Measurements from ENCODE around the gene RAPGEF5. TPM values are rescaled to one million over a fixed set of nuclear protein-coding genes. Genes with fewer than 3 reads are reported as not detected.

Gene RAPGEF5
- total RNA-seq, 3 donors from 2014 or later, result 18.7 to 78.0 (median 41.9) TPM

- no peaks in the 10 kb centered on the region for H3K36me3 ChIP-seq
- no peak overlapping the region for H3K4me3 ChIP-seq
- DNase-seq (ENCODE audit: low spot score in 2 of 2), result no peak
- no peaks in the 10 kb centered on the region for H3K9me3 ChIP-seq
- no peaks in the 10 kb centered on the region for H3K4me1 ChIP-seq
- peak overlapping the region in 1 of 2 donors; percentile 23 for H3K27ac ChIP-seq
- TF ChIP-seq CTCF (IDR thresholded peaks at IDR 0.05) (no peak), POLR2AphosphoS5 (IDR thresholded peaks at IDR 0.05) (no peak), POLR2A (IDR thresholded peaks at IDR 0.05) (no peak)
- H3K27me3 ChIP-seq, result no peaks in the 10 kb centered on the region
- intact Hi-C loops (cut with DNase I; ENCODE audit: low total_unique reads), result no loop called here
Observed at GRCh38 chr7:22351329-22351692, 5.6 kb downstream of the RAPGEF5 start.

DNA sequence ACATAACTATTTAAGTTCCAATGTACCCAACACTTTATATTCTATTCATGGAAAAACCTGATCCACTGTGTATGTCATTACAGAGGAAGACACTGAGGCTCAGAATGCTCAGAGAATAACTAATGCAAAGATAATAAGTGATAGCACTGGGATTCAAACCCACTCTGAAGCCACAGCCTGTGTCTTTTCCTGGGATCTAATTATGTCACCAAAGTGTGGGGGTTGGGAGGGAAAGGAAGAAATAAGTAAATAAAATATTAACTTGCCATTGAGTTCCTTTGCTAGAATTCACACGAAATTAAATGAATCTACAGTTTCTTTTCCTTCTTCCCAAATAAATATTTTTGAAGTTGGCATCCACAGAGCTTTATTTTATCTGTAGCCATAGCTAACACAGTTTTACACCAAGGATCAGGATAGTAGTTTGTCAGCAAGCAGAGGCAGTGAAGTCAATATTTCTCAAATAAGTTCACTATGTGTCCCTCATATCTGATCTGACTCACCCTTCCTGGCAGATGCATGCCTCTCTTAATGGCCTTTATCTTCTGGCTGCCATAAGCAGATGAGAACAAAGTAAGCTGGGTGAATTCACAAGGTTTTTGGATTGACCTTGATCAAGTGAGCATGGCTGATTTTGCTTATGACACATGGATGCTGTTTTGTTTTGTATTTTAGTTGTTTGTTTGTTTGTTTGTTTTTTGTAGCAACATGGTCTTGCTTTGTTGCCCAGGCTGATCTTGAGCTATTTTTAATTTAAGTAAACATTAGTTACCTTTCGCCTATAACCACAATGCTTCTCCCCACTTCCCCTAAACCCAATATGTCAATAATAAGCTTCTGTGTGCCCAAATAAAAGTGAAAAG lies 6.3 kb downstream of the RAPGEF5 start:
- no peaks in the 10 kb centered on the region for H3K9me3 ChIP-seq
- no peaks in the 10 kb centered on the region for H3K4me1 ChIP-seq
- no peak for DNase-seq (ENCODE audit: low spot score in 2 of 2)
- no peaks in the 10 kb centered on the region for H3K36me3 ChIP-seq
- H3K27ac ChIP-seq, result peak overlapping the region in 1 of 2 donors; percentile 23
- H3K4me3 ChIP-seq, result no peak overlapping the region
- H3K27me3 ChIP-seq, result no peaks in the 10 kb centered on the region
- intact Hi-C loops (cut with DNase I; ENCODE audit: low total_unique reads), result no loop called here
- TF ChIP-seq POLR2AphosphoS5 (IDR thresholded peaks at IDR 0.05) (no peak), POLR2A (IDR thresholded peaks at IDR 0.05) (no peak), CTCF (IDR thresholded peaks at IDR 0.05) (no peak)

DNA sequence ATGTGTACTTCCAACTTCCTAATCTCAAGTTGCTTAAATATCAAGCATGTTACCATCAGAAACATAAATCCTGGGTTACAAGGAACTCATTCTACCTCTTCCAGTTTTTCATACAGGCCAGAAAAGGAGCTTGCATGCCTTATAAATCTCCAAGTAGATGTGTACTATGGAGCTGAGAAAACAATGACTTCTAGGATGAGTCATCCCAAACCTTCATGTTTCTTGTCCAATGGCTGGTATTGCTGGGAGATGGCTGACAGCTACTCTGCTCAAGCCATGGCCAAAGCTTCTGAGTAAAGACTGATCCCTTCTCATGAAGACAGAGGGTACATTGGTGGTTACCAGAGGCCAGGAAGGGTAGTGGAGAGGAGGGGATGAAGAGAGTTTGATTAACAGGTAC lies 8.6 kb downstream of the RAPGEF5 start:
- H3K27ac ChIP-seq, result no peak overlapping the region
- H3K4me1 ChIP-seq, result no peaks in the 10 kb centered on the region
- no peaks in the 10 kb centered on the region for H3K27me3 ChIP-seq
- DNase-seq (ENCODE audit: low spot score in 2 of 2), result no peak
- TF ChIP-seq POLR2A (IDR thresholded peaks at IDR 0.05) (no peak), POLR2AphosphoS5 (IDR thresholded peaks at IDR 0.05) (no peak), CTCF (IDR thresholded peaks at IDR 0.05) (no peak)
- no peaks in the 10 kb centered on the region for H3K9me3 ChIP-seq
- no peaks in the 10 kb centered on the region for H3K36me3 ChIP-seq
- no peak overlapping the region for H3K4me3 ChIP-seq
- intact Hi-C loops (cut with DNase I; ENCODE audit: low total_unique reads), result no loop called here

DNA sequence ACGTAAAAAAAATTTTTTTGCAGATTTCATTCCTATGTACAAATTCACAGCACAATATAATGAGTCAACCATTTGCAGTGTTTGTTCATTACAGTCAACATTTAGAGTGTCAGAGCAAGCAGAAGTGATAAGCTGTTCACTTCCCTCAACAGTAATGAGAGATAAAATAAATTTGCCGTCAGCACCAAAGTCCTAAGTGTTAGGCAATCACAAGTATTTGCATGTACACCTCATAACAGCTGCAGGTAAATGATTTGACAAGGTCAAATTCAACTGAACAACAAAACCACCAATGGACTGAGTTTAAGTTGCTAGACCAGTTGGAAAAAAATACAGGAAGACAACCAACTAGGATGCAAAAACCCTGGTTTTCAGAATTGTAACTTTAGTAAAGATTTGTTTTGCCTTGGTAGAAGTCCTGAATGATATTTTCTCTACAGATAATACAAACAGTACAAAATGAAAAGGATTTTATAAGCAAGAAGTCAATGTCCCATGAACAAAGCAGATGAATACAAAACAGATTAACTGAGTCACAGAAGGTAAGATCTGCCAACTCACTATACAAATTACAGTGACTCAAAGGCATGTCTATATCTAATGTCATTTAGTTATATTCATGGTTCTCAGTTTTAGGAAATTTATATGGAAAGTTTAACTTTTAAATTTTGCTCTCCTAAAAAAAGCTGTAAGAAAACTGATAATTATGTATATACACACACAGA lies 10.4 kb downstream of the RAPGEF5 start:
- intact Hi-C loops (cut with DNase I; ENCODE audit: low total_unique reads), result no loop called here
- Histone ChIP-seq H3K27me3 (no peaks in the 10 kb centered on the region), H3K4me3 (no peak overlapping the region), H3K4me1 (no peaks in the 10 kb centered on the region), H3K9me3 (no peaks in the 10 kb centered on the region), H3K27ac (no peak overlapping the region), H3K36me3 (no peaks in the 10 kb centered on the region)
- no peak for DNase-seq (ENCODE audit: low spot score in 2 of 2)
- no peak for TF ChIP-seq POLR2AphosphoS5 (IDR thresholded peaks at IDR 0.05)
- no peak for TF ChIP-seq CTCF (IDR thresholded peaks at IDR 0.05)
- no peak for TF ChIP-seq POLR2A (IDR thresholded peaks at IDR 0.05)

DNA sequence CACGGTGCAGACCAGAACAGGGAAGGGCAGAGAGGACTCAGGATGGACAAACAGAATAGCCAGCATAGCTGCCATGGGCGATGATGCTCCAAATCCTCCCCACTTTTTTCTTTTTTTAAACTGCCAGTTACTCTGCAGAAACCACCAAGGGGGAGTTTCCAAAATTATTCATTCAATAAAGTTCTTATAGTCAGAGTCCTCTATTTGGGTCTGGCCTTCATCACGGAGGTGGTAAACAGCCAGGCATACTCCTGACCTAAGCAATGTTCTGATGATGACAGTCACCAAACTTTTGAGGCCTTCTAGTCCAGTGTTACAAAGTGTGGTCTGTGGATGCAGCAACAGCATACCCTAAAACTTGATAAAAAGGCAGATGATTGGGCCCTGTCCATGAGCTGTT lies 12.3 kb downstream of the RAPGEF5 start:
- H3K4me3 ChIP-seq, result no peak overlapping the region
- DNase-seq (ENCODE audit: low spot score in 2 of 2), result no peak
- no peaks in the 10 kb centered on the region for H3K36me3 ChIP-seq
- no peaks in the 10 kb centered on the region for H3K4me1 ChIP-seq
- intact Hi-C loops (cut with DNase I; ENCODE audit: low total_unique reads), result no loop called here
- H3K27ac ChIP-seq, result no peak overlapping the region
- no peak for TF ChIP-seq POLR2AphosphoS5 (IDR thresholded peaks at IDR 0.05)
- no peak for TF ChIP-seq CTCF (IDR thresholded peaks at IDR 0.05)
- TF ChIP-seq POLR2A (IDR thresholded peaks at IDR 0.05), result no peak
- H3K9me3 ChIP-seq, result no peaks in the 10 kb centered on the region
- no peaks in the 10 kb centered on the region for H3K27me3 ChIP-seq
